Mucosa of stomach (tissue), 1 donor: Measurements from ENCODE around the gene NARS2.

ENCODE experiments used
- H3K27me3 ChIP-seq: one replicate; pipeline ENCODE4 v1.7.0; 2013; ENCODE audit warnings: mild to moderate bottlenecking, low read length; ENCODE audit not compliant: control insufficient read depth, insufficient read depth
- H3K36me3 ChIP-seq: one replicate; pipeline ENCODE4 v1.7.0; 2013; ENCODE audit warnings: low read length; ENCODE audit not compliant: control insufficient read depth, insufficient read depth
- H3K4me1 ChIP-seq: one replicate; pipeline ENCODE4 v1.7.0; 2013; ENCODE audit warnings: mild to moderate bottlenecking, low read length; ENCODE audit not compliant: control insufficient read depth, insufficient read depth
- H3K4me3 ChIP-seq: one replicate; pipeline ENCODE4 v1.7.0; 2013; ENCODE audit warnings: low read length
- H3K9ac ChIP-seq: one replicate; pipeline ENCODE4 v1.7.0; 2013; ENCODE audit warnings: mild to moderate bottlenecking, low read length, moderate library complexity
- H3K9me3 ChIP-seq: one replicate; pipeline ENCODE4 v1.7.0; 2013; ENCODE audit warnings: mild to moderate bottlenecking, low read length, moderate library complexity; ENCODE audit not compliant: control insufficient read depth
- donor health status: Pancreatic carcinoma.

NARS2 gene

DNA sequence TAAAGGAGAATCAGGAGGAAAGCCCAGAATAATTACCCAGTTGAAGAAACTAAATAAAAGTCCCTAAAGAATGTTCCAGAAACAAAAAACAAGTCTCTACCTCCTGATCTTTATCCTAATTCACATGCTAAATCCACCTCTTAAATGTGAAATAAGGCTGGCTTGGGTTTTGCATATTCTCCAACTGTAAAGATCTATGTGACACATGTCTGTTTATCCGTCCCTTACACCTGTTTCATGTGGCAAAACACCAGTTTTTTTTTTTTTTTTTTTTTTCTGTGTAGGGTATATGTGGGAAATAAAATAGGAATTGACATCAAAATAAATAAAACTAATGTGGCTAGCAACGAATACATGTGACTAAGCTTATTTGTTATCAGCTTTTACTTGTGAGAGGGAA, 70.5 kb downstream of the NARS2 start:
- Histone ChIP-seq H3K36me3 (no peaks in the 10 kb centered on the region), H3K9ac (no peak overlapping the region), H3K4me1 (no peaks in the 10 kb centered on the region), H3K4me3 (no peak overlapping the region), H3K27me3 (no peaks in the 10 kb centered on the region), H3K9me3 (no peaks in the 10 kb centered on the region)

DNA sequence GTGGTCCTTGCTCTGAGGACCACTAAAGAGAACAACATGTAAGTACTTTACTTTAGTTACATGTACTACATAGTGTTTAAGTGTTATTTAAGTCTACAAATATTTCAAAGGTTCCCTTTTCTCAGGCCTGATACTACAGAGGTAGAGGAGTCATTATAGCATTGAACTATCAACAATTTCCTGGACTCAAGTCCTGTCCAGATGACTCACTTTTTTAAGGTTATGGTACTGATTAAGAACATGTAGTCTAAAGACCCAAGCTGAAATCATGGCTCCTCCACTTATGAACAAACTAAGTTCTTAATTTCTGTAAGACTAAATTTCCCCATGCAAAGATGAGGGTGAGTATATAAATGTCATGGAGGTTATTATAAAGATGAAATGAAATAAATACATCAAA, 74.7 kb downstream of the NARS2 start:
- Histone ChIP-seq H3K4me1 (no peaks in the 10 kb centered on the region), H3K9me3 (no peaks in the 10 kb centered on the region), H3K9ac (no peak overlapping the region), H3K27me3 (no peaks in the 10 kb centered on the region), H3K36me3 (no peaks in the 10 kb centered on the region), H3K4me3 (no peak overlapping the region)

DNA sequence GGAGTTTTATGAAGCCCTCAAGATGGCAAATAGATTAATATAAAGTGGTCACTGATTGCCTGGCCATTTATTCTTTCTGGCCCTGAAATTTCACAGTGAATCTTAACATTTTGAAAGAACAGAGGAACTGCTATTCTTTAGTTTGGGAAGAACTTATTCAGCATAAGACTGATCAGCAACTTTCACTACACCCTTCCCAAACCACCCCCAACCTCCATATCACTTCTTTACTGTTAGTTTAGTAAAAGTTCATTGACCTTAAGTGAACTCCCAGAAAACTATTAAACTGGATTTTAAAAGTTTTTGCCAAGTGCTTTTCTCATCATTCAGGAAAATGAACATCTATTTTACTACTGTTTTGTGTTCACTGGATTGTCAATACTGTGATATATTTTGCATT, 77.4 kb downstream of the NARS2 start:
- H3K9ac ChIP-seq: no peak overlapping the region
- no peaks in the 10 kb centered on the region for H3K27me3 ChIP-seq
- no peak overlapping the region for H3K4me3 ChIP-seq
- no peaks in the 10 kb centered on the region for H3K9me3 ChIP-seq
- H3K4me1 ChIP-seq: no peaks in the 10 kb centered on the region
- H3K36me3 ChIP-seq: no peaks in the 10 kb centered on the region

DNA sequence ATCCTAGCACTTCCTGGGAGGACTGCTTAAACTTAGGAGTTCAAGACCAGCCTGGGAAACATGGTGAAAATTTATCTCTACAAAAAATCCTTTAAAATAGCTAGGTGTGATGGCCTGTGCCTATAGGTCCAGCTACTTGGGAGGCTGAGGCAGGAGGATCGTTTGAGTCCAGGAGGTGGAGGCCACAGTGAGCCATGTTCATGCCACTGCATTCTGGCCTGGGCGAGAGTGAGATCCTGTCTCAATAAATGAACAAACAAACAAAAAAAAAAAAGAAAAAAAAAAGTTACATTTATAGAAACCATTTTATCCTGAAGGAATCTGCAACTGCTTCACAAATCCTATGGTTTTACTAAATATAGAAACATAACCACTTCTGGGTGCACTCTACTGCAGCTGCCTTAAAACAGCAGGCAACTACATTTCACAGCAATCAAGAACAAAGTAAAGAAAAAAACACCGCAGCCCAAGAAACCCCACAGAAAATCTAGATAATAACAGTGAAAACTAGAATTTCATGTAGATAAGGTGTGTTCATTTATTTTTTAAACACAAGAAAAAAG, 81.2 kb downstream of the NARS2 start:
- Histone ChIP-seq H3K9me3 (no peaks in the 10 kb centered on the region), H3K9ac (no peak overlapping the region), H3K4me1 (no peaks in the 10 kb centered on the region), H3K27me3 (no peaks in the 10 kb centered on the region), H3K4me3 (no peak overlapping the region), H3K36me3 (no peaks in the 10 kb centered on the region)

DNA sequence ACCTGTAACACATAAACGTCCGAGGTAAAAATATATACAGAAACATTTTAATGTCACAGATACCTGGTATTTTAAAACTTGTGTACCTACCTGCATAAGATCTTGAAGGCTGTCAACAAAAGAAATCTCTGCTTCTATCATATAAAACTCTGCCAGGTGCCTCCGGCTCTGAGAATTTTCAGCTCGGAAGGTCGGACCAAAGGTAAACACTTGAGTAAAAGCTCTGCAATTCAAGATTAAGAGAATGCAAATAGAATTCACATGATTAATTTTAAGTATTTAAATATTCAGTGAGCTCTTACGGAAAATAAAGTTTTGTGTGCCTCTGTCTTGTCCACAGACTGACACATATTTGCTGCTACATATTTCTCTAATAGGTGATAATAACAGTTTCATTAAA, 81.7 kb downstream of the NARS2 start:
- Histone ChIP-seq H3K9me3 (no peaks in the 10 kb centered on the region), H3K9ac (no peak overlapping the region), H3K4me1 (no peaks in the 10 kb centered on the region), H3K36me3 (no peaks in the 10 kb centered on the region), H3K27me3 (no peaks in the 10 kb centered on the region), H3K4me3 (no peak overlapping the region)

DNA sequence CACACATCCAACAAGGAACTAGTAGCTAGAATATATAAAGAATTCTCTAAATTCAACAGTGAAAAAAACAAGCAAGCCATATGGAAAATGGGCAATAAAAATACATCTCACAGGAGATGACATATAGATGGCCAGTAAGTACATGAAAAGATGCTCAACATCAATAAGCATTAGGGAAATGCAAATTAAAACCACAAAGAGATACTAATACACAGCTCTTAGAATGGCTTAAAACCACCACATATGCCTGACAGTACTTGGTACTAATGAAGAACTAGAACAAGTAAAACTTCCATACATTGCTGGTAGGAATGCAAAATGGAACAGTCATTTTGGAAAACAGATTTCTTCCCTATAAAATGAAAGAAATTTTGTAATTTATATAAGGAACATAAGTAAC, 85.5 kb downstream of the NARS2 start:
- Histone ChIP-seq H3K4me1 (no peaks in the 10 kb centered on the region), H3K9ac (no peak overlapping the region), H3K9me3 (no peaks in the 10 kb centered on the region), H3K4me3 (no peak overlapping the region), H3K36me3 (no peaks in the 10 kb centered on the region), H3K27me3 (no peaks in the 10 kb centered on the region)

DNA sequence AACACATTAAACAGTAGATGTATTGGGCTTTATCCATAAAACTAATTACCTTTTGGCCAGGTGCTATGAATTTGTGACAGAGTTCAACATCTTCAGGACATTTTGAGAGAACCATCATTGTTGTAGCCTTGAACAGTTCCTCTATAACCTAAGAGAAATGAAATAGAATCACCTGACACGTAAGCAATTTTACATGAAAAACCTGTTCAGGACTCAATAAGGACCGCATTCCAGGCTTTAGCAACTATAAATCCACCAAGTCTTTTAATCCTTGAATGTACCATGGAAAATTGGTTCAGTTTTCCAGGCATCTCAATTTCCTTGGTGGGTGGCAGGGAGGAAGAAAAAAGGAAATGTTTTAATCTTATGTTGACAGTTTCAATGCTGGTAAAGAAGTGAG, 96.1 kb downstream of the NARS2 start:
- Histone ChIP-seq H3K4me3 (no peak overlapping the region), H3K9ac (no peak overlapping the region), H3K4me1 (peaks cover 15% of the 10 kb centered on the region), H3K36me3 (no peaks in the 10 kb centered on the region), H3K27me3 (no peaks in the 10 kb centered on the region), H3K9me3 (no peaks in the 10 kb centered on the region)

DNA sequence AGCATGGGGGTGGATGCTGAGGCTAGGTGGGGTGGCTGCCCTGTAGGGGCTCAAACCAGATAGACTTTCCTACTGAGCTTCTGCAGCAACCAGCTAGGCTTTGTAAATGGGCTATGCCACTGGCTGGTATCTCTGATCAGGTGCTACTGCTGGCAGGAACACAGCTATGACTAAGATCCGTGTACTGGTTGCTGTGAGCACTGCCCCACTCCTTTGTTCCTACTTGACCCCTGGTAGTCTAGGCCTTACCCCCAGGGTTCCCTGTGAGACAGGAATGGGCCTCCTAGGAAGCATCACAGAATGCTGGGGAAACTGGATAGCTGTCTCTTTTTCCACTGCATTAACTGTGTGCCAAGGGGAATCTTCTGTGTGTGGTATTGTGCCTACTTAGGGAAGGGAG, 98.6 kb downstream of the NARS2 start:
- no peak overlapping the region for H3K4me3 ChIP-seq
- no peaks in the 10 kb centered on the region for H3K9me3 ChIP-seq

DNA sequence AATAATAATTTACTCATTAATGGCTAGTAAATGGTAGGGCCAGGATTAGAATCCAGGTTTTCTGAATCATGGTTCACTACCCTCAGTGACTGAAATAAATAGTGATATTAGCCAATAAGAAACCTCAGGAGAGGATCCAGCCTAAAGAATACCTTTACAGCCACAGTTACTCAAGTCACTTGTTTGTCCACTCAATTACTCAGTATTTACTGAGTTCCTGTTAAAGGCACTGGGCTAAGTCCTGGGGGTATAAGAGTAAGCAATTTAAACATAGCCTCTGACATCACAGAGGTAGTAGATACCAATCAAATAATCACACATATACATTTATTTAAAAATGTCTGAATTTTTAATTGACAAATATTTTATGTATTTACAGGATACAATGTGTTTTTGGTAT, 100.2 kb downstream of the NARS2 start:
- no peaks in the 10 kb centered on the region for H3K27me3 ChIP-seq
- H3K4me3 ChIP-seq: no peak overlapping the region
- no peaks in the 10 kb centered on the region for H3K36me3 ChIP-seq
- no peaks in the 10 kb centered on the region for H3K9me3 ChIP-seq
- H3K4me1 ChIP-seq: peaks cover 10% of the 10 kb centered on the region
- H3K9ac ChIP-seq: no peak overlapping the region

More for the DNA sequence above, 98.6 kb downstream of the NARS2 start:
- Histone ChIP-seq H3K4me1 (peaks cover 11% of the 10 kb centered on the region), H3K27me3 (no peaks in the 10 kb centered on the region), H3K9ac (no peak overlapping the region), H3K36me3 (no peaks in the 10 kb centered on the region)

DNA sequence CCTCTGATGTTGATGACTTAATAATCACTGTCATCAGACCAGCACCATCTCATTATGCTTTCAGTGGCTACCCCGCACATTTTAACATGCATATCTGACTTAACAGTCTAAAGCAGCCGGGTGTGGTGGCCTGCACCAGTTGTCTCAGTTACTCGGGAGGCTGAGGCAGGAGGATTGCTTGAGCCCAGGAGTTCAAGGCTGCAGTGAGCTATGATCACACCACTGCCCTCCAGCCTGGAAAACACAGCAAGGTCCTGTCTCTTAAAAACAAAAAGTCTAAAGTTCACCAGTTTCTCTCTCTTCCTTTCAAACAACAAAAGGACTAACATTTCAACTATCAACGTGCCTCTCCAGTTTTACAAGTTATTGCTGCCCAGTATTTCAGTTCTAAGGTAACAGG, 101.8 kb downstream of the NARS2 start:
- Histone ChIP-seq H3K4me3 (no peak overlapping the region), H3K4me1 (peaks cover 10% of the 10 kb centered on the region), H3K36me3 (no peaks in the 10 kb centered on the region), H3K9ac (no peak overlapping the region), H3K9me3 (no peaks in the 10 kb centered on the region), H3K27me3 (no peaks in the 10 kb centered on the region)

DNA sequence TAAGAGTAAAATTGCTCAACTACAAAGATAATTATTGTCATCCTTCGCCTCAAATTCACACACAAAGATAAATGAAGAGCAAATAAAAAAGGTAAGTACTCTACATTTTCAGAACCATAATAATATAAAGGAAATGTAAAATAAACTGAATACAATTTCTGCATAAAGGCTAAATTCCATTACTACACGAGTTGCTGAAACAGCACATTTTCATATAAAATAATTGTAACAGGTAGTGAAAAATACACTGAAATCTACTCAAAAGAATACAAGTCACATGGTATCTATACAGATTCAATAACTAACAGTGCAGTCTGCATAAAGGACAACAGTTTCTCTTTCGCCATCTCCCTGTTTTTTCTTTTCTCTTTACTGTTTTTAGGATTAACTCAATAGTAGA, 102.3 kb downstream of the NARS2 start:
- Histone ChIP-seq H3K4me3 (no peak overlapping the region), H3K36me3 (no peaks in the 10 kb centered on the region), H3K9ac (no peak overlapping the region), H3K9me3 (no peaks in the 10 kb centered on the region), H3K27me3 (no peaks in the 10 kb centered on the region), H3K4me1 (peaks cover 10% of the 10 kb centered on the region)

DNA sequence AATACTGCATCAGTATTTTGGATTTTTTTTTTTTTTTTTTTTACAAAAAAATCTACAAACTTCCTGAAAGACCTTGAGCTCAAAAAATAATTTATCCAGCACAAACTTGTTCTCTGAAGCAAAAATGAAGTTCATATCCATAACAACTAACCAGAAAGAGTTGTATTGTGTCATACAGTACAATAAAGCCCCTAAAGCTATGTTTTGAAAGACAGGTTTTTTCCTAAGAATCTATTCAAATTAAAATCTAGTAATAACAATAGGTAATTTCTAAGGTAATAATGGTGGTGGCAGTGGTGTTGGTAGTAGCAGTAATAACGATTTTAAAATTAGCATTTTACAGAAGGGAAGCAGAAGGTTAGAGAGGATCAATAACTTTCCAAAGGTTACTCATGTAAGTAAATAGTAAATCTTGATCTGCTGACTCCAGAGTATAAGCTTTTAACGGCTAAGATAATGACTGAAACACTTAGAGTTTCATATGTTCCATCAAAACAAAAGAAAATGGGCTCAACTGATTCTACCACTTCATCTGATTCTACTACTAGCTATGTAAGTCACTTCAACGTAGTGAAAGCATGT, 103.7 kb downstream of the NARS2 start:
- Histone ChIP-seq H3K27me3 (no peaks in the 10 kb centered on the region), H3K4me3 (no peak overlapping the region), H3K9me3 (no peaks in the 10 kb centered on the region), H3K36me3 (no peaks in the 10 kb centered on the region), H3K4me1 (peaks cover 6% of the 10 kb centered on the region), H3K9ac (no peak overlapping the region)

DNA sequence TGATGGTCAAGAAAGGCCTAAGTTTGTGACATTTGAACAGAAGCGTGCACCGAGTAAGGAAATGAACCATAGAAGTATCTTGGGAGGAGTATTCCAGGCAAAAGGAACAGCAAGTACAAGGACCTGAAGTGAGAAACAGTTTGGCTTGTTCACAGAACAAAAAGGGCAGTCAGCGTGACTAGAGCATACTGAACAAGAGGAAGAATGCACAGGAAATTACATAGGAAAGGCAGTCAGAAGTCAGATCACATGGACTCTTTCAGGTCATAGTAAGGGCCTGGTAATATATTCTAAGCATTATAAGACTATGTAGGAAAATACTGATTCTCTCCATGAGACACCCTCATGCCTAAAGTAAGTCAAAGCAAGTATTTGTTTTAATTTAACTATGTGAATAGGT, 104.8 kb downstream of the NARS2 start:
- H3K27me3 ChIP-seq: no peaks in the 10 kb centered on the region
- H3K9me3 ChIP-seq: no peaks in the 10 kb centered on the region
- H3K4me1 ChIP-seq: no peaks in the 10 kb centered on the region
- no peaks in the 10 kb centered on the region for H3K36me3 ChIP-seq
- H3K9ac ChIP-seq: no peak overlapping the region
- no peak overlapping the region for H3K4me3 ChIP-seq
